Ascending aorta (tissue), 2 donors: ENCODE data around the gene WDR37. TPM values are rescaled to one million over a fixed set of nuclear protein-coding genes. Genes with fewer than 3 reads are reported as not detected.
"Not testable (repeated sequence)": the region's sequence is repeated elsewhere in the genome, so short reads cannot be mapped to it uniquely, and the experiment has no call there.

Source experiments
- DNase-seq, 2 donors: peaks; one replicate each; pipeline ENCODE4 v3.0.0-alpha.2; 2019; ENCODE audit warnings: low spot score in 2 of 2
- H3K27ac ChIP-seq, 2 donors: fragments of 200-600 bp; sonication (generic); one replicate each; pipeline ENCODE4 v1.5.1; 2016 to 2017; ENCODE audit warnings: mild to moderate bottlenecking in 1 of 2
- H3K27me3 ChIP-seq: fragments of 200-600 bp; sonication (generic); one replicate; pipeline ENCODE4 v1.5.1; 2017
- H3K36me3 ChIP-seq, 2 donors: fragments of 200-600 bp; sonication (generic); one replicate each; pipeline ENCODE4 v1.5.1; 2016
- H3K4me1 ChIP-seq, 2 donors: fragments of 200-600 bp; sonication (generic); one replicate each; pipeline ENCODE4 v1.5.1; 2016 to 2017; ENCODE audit warnings: mild to moderate bottlenecking in 1 of 2
- H3K4me3 ChIP-seq, 2 donors: fragments of 200-600 bp; sonication (generic); one replicate each; pipeline ENCODE4 v1.5.1; 2016 to 2017; ENCODE audit warnings: mild to moderate bottlenecking in 1 of 2
- H3K9me3 ChIP-seq, 2 donors: fragments of 200-600 bp; sonication (generic); one replicate each; pipeline ENCODE4 v1.5.1; 2016
- intact Hi-C: fragments of 100-400 bp; cut with DNase I; formaldehyde crosslinking; loops from one replicate; pipeline ENCODE4 v1.15.1; 2023
- total RNA-seq: library from RNA; depleted of rRNA; stranded (reverse); fragments of >200 nt; gene quantifications from one replicate; pipeline ENCODE4 v1.1.0, GENCODE V29; 2016
- TF ChIP-seq, protein P1 (sequence below), 3 experiments: fragments of 200-600 bp in 2 of 3; fragments of 450-650 bp in 1 of 3; sonication (generic) in 2 of 3; IDR thresholded peaks; one replicate each; pipeline ENCODE4 v1.5.1; 2016 to 2019; ENCODE audit warnings: antibody characterized with exemption in 3 of 3, mild to moderate bottlenecking in 1 of 3, moderate library complexity in 1 of 3

Gene WDR37
- total RNA-seq, 1 donor from 2014 or later: 4.4 TPM

DNA sequence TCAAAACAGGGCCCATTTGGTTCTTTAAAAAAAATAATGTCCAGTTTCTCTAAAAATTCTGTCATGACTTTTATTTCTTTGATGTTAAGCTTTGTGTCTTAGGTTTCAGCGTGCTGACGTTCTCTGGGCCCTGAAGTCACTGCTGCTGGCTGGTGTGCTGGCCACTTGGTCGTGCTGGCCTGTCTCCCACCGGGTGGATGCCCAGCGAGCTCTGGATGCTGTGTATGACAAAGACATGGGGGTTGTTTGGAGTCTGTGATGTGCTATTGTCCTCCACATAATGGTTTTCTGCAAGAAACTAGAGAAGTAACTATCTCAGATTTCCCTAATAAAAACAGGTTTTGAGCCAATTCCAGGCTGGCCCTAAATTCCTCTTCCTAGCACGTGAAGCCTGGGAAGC, 21.0 kb upstream of the WDR37 start:
- no peaks in the 10 kb centered on the region for H3K4me1 ChIP-seq
- TF ChIP-seq, protein P1, sequence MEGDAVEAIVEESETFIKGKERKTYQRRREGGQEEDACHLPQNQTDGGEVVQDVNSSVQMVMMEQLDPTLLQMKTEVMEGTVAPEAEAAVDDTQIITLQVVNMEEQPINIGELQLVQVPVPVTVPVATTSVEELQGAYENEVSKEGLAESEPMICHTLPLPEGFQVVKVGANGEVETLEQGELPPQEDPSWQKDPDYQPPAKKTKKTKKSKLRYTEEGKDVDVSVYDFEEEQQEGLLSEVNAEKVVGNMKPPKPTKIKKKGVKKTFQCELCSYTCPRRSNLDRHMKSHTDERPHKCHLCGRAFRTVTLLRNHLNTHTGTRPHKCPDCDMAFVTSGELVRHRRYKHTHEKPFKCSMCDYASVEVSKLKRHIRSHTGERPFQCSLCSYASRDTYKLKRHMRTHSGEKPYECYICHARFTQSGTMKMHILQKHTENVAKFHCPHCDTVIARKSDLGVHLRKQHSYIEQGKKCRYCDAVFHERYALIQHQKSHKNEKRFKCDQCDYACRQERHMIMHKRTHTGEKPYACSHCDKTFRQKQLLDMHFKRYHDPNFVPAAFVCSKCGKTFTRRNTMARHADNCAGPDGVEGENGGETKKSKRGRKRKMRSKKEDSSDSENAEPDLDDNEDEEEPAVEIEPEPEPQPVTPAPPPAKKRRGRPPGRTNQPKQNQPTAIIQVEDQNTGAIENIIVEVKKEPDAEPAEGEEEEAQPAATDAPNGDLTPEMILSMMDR (IDR thresholded peaks at IDR 0.05): no peak
- no peaks in the 10 kb centered on the region for H3K9me3 ChIP-seq
- H3K27ac ChIP-seq: no peak overlapping the region
- H3K36me3 ChIP-seq: peaks cover 0 to 29% of the 10 kb centered on the region in 2 donors
- DNase-seq: no peak
- intact Hi-C loops: no loop called here
- H3K4me3 ChIP-seq: no peak overlapping the region
- H3K27me3 ChIP-seq: no peaks in the 10 kb centered on the region

DNA sequence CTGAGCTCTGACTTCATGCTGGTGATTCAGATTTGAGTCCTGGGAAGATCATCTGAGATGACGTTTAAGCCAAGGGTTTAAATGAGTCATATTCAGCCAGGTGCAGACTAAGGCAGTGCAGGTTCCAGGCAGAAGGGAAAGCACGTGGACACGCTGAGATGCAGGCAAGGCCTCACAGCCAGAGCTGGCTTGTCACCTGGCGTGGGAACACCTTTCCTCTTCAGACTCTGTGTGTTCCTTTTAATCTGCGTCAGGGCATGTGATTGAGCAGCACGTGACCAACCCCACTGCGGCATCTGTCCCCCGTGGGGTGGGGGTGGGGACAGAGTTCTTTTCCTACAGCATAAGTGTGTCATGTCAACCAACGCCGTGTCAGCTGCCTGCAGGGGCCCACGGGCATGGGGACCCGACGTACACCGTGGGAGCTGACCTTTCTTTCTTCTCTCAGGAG, 19.8 kb upstream of the WDR37 start:
- no peaks in the 10 kb centered on the region for H3K27me3 ChIP-seq
- H3K4me3 ChIP-seq: no peak overlapping the region
- no peaks in the 10 kb centered on the region for H3K9me3 ChIP-seq
- peaks cover 0 to 34% of the 10 kb centered on the region in 2 donors for H3K36me3 ChIP-seq
- peak in 1 of 2 donors; percentile 59 for DNase-seq
- H3K4me1 ChIP-seq: no peaks in the 10 kb centered on the region
- intact Hi-C loops: no loop called here
- H3K27ac ChIP-seq: no peak overlapping the region
- TF ChIP-seq, protein P1 (IDR thresholded peaks at IDR 0.05): no peak

DNA sequence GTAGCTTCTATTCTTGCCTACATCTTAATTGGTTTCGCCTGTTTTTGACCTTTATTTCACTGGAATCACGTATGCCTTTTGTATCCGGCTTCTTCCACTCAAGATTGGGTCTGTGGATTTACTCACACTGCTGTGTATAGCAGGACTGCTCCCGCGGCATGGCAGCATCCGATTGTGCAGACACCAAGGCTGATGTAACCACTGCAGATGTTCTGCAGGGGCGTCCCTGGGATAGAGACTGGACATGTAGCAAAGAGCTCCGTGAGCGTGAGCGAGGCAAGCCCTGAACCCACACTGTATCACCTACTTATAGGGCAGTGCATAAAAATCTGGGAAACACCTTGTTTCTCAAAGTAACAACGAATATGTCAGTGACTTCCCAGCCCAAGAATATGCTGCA, 19.1 kb upstream of the WDR37 start:
- no peaks in the 10 kb centered on the region for H3K27me3 ChIP-seq
- no peaks in the 10 kb centered on the region for H3K4me1 ChIP-seq
- H3K9me3 ChIP-seq: no peaks in the 10 kb centered on the region
- H3K36me3 ChIP-seq: peaks cover 4 to 39% of the 10 kb centered on the region in 2 donors
- DNase-seq: peak in 1 of 2 donors; percentile 33
- TF ChIP-seq, protein P1 (IDR thresholded peaks at IDR 0.05): no peak
- H3K4me3 ChIP-seq: no peak overlapping the region
- intact Hi-C loops: no loop called here
- no peak overlapping the region for H3K27ac ChIP-seq

DNA sequence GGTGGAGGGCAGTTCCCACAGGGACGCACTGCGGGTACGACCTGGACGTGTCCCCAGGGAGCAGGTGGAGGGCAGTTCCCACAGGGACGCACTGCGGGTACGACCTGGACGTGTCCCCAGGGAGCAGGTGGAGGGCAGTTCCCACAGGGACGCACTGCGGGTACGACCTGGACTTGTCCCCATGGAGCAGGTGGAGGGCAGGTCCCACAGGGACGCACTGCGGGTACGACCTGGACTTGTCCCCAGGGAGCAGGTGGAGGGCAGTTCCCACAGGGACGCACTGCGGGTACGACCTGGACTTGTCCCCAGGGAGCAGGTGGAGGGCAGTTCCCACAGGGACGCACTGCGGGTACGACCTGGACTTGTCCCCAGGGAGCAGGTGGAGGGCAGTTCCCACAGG, 17.4 kb upstream of the WDR37 start:
- intact Hi-C loops, H3K4me1 ChIP-seq, H3K27me3 ChIP-seq, H3K4me3 ChIP-seq, H3K9me3 ChIP-seq, H3K27ac ChIP-seq, DNase-seq: not testable (repeated sequence)
- H3K36me3 ChIP-seq: peaks cover 15 to 54% of the 10 kb centered on the region in 2 donors

DNA sequence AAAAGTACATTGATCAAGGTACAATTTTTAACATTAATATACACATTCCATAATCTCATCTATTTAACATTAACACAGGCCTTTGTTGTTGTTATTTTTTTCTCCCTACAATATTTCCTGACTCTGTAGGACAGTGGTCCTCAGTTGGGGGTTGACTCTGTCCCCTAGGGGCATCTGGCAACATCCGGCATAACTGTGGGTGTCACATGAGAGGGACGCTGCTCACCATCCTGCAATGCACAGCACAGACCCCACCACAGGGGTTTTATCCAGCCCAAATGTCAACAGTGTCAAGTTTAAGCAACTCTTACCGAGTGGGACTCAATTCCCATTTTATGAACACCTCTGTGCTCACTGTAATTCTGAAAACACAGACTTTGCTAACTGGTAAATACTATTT, 16.1 kb upstream of the WDR37 start:
- Histone ChIP-seq H3K27ac (no peak overlapping the region), H3K4me1 (peaks cover 0 to 3% of the 10 kb centered on the region in 2 donors), H3K27me3 (no peaks in the 10 kb centered on the region), H3K36me3 (peaks cover 15 to 54% of the 10 kb centered on the region in 2 donors), H3K9me3 (no peaks in the 10 kb centered on the region), H3K4me3 (no peak overlapping the region)
- TF ChIP-seq, protein P1 (IDR thresholded peaks at IDR 0.05): no peak
- intact Hi-C loops: no loop called here
- peak in 1 of 2 donors; percentile 25 for DNase-seq

DNA sequence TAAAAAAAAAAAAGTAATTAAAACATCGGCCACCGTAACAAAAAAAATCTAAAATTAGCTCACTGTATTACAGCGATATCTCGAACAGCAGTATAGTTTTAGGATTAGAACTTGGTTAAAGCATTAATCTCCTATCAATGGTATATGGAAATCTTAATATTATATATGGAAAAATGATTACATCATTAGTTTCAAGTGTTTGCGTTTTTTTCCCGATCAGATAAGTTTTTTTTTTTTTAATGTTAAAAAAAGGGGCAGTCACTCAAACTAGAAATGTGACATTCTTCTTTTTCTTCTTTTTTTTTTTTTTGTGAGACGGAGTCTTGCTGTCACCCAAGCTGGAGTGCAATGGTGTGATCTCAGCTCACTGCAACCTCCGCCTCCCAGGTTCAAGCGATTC, 14.7 kb upstream of the WDR37 start:
- intact Hi-C loops: no loop called here
- no peak for DNase-seq
- Histone ChIP-seq H3K27me3 (no peaks in the 10 kb centered on the region), H3K4me1 (peaks cover 0 to 3% of the 10 kb centered on the region in 2 donors), H3K27ac (no peak overlapping the region), H3K36me3 (peaks cover 15 to 54% of the 10 kb centered on the region in 2 donors), H3K4me3 (no peak overlapping the region), H3K9me3 (no peaks in the 10 kb centered on the region)
- TF ChIP-seq, protein P1 (IDR thresholded peaks at IDR 0.05): no peak
